Nephron (organoid): ENCODE measurements around the gene SLC9A3.

ENCODE experiments used
- H3K27ac Mint-ChIP-seq, 3 experiments: 2 replicates each; pipeline ENCODE4 v1.8.0; 2020; ENCODE audit warnings: mixed read lengths in 3 of 3, mild to moderate bottlenecking in 2 of 3, moderate library complexity in 1 of 3
- H3K27me3 Mint-ChIP-seq: 2 replicates; pipeline ENCODE4 v1.8.0; 2021; ENCODE audit warnings: low read depth, mild to moderate bottlenecking, moderate library complexity, mixed read lengths
- H3K36me3 Mint-ChIP-seq: 2 replicates; pipeline ENCODE4 v1.8.0; 2020; ENCODE audit warnings: low read depth, mixed read lengths
- H3K4me1 Mint-ChIP-seq: 2 replicates; pipeline ENCODE4 v1.8.0; 2020; ENCODE audit warnings: mixed read lengths
- H3K4me3 Mint-ChIP-seq, 3 experiments: 2 replicates each; pipeline ENCODE4 v1.8.0; 2020; ENCODE audit warnings: mild to moderate bottlenecking in 3 of 3, mixed read lengths in 3 of 3, moderate library complexity in 2 of 3
- H3K9me3 Mint-ChIP-seq: 2 replicates; pipeline ENCODE4 v1.8.0; 2020; ENCODE audit warnings: mixed read lengths
- TF ChIP-seq, protein P1 (sequence below), 3 experiments: fragments of 200-600 bp; sonication (generic); IDR thresholded peaks; one replicate each; pipeline ENCODE4 v1.5.0; 2021; ENCODE audit warnings: antibody characterized with exemption in 3 of 3; ENCODE audit not compliant: unreplicated experiment in 3 of 3

Gene SLC9A3

GRCh38 chr5:541539-542318 is 17.5 kb upstream of the SLC9A3 start:
- Mint-ChIP-seq H3K36me3 (no peaks in the 10 kb centered on the region), H3K4me3 (no peak overlapping the region), H3K4me1 (peaks cover 6% of the 10 kb centered on the region), H3K9me3 (no peaks in the 10 kb centered on the region), H3K27ac (no peak overlapping the region), H3K27me3 (peaks cover 33% of the 10 kb centered on the region)
- TF ChIP-seq, protein P1, sequence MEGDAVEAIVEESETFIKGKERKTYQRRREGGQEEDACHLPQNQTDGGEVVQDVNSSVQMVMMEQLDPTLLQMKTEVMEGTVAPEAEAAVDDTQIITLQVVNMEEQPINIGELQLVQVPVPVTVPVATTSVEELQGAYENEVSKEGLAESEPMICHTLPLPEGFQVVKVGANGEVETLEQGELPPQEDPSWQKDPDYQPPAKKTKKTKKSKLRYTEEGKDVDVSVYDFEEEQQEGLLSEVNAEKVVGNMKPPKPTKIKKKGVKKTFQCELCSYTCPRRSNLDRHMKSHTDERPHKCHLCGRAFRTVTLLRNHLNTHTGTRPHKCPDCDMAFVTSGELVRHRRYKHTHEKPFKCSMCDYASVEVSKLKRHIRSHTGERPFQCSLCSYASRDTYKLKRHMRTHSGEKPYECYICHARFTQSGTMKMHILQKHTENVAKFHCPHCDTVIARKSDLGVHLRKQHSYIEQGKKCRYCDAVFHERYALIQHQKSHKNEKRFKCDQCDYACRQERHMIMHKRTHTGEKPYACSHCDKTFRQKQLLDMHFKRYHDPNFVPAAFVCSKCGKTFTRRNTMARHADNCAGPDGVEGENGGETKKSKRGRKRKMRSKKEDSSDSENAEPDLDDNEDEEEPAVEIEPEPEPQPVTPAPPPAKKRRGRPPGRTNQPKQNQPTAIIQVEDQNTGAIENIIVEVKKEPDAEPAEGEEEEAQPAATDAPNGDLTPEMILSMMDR (IDR thresholded peaks at IDR 0.05; ENCODE audit: unreplicated experiment in 3 of 3): no peak

DNA sequence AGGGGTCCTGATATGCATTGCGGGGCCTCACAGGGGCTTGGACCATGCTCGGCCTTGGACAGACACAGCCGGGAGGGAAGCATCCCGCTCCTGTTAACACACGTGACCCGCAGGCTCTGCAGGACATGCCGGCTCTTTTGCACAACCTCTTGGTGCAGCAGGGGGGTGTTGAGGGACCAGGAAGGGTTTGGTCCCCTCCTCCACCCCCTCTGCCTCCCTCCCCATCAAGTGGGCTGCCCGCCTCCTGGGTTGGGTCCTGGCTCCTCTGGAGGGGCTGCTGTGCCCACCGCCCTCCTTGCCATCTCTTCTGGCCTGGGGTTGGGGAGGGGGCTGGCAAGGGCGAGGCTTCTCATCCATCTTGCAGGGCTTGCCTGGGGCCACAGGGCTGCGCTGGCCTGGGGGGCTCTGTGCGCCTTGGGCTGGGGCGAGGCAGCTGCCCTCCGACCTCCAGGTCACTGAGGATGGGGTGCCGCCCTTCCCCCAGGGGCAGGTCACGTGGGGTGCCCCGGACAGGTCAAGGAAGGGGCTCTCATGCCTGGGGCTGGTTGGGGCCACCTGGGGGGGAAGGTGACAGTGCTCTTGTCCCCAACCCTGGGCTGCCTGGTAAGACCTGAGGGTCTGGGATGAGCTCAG is 16.8 kb upstream of the SLC9A3 start:
- H3K27ac Mint-ChIP-seq: no peak overlapping the region
- no peaks in the 10 kb centered on the region for H3K36me3 Mint-ChIP-seq
- TF ChIP-seq, protein P1 (IDR thresholded peaks at IDR 0.05; ENCODE audit: unreplicated experiment in 3 of 3): no peak
- H3K9me3 Mint-ChIP-seq: no peaks in the 10 kb centered on the region
- H3K27me3 Mint-ChIP-seq: peaks cover 41% of the 10 kb centered on the region
- no peak overlapping the region for H3K4me3 Mint-ChIP-seq
- H3K4me1 Mint-ChIP-seq: peaks cover 11% of the 10 kb centered on the region

- H3K4me3 Mint-ChIP-seq: no peak overlapping the region
- no peaks in the 10 kb centered on the region for H3K9me3 Mint-ChIP-seq
- H3K36me3 Mint-ChIP-seq: no peaks in the 10 kb centered on the region
- H3K27ac Mint-ChIP-seq: no peak overlapping the region
- peaks cover 41% of the 10 kb centered on the region for H3K27me3 Mint-ChIP-seq
- peaks cover 12% of the 10 kb centered on the region for H3K4me1 Mint-ChIP-seq
- TF ChIP-seq, protein P1 (IDR thresholded peaks at IDR 0.05; ENCODE audit: unreplicated experiment in 3 of 3): no peak
Observed at GRCh38 chr5:540071-540905, 16.0 kb upstream of the SLC9A3 start.

DNA sequence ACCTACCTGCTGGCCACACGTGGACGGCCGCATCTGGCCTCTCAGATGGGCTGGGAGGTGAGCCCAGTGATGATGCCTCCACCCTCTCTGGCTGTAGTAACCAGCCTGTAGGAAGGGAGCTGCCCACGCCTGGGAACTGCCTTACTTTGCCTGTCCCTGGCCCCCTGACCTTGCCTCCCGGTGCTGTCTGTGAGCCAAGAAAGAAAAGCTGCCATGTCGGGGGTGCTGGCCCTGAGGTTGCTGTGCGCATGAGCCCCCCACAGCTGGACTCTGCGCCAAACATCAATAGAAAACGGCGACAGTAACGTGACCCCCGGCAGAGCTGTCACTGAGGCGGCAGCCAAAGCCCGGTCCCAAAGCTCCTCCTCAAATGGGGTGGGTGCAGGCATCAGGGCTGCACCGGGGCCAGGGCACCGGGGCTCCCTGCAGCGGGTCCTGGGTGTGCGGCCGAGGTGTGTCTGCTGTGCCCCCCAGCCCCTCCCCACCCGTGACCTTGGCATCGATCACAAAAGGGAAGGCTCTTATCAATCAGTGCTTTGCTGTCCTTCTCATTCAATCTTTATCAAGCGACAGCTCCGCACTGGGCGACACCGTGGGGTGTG is 15.3 kb upstream of the SLC9A3 start:
- peaks cover 12% of the 10 kb centered on the region for H3K4me1 Mint-ChIP-seq
- H3K27me3 Mint-ChIP-seq: peaks cover 41% of the 10 kb centered on the region
- no peaks in the 10 kb centered on the region for H3K36me3 Mint-ChIP-seq
- H3K4me3 Mint-ChIP-seq: no peak overlapping the region
- no peak overlapping the region for H3K27ac Mint-ChIP-seq
- TF ChIP-seq, protein P1 (IDR thresholded peaks at IDR 0.05; ENCODE audit: unreplicated experiment in 3 of 3): no peak
- H3K9me3 Mint-ChIP-seq: no peaks in the 10 kb centered on the region

- no peak overlapping the region for H3K4me3 Mint-ChIP-seq
- H3K4me1 Mint-ChIP-seq: peaks cover 12% of the 10 kb centered on the region
- H3K36me3 Mint-ChIP-seq: no peaks in the 10 kb centered on the region
- TF ChIP-seq, protein P1 (IDR thresholded peaks at IDR 0.05; ENCODE audit: unreplicated experiment in 3 of 3): no peak
- peaks cover 41% of the 10 kb centered on the region for H3K27me3 Mint-ChIP-seq
- no peaks in the 10 kb centered on the region for H3K9me3 Mint-ChIP-seq
- no peak overlapping the region for H3K27ac Mint-ChIP-seq
Observed at GRCh38 chr5:538801-539468, 14.7 kb upstream of the SLC9A3 start.
